Occipital lobe (tissue), 2 donors: ENCODE results near the gene WWOX. TPM values are rescaled to one million over a fixed set of nuclear protein-coding genes. Genes with fewer than 3 reads are reported as not detected.

Experiments
- DNase-seq: peaks from one replicate; lab custom pipeline; 2025; lab: John Stamatoyannopoulos, UW
- total RNA-seq: library from RNA; depleted of rRNA; stranded (reverse); fragments of >200 nt; gene quantifications from one replicate; pipeline ENCODE4 v1.2.3, GENCODE V29; 2014

WWOX gene
- total RNA-seq, 1 donor from 2014 or later, result 20.9 TPM

- DNase-seq, result no peak
These were observed 689.2 kb downstream of the WWOX start for GRCh38 chr16:78788696-78789095.

- no peak for DNase-seq
These were observed 690.1 kb downstream of the WWOX start for GRCh38 chr16:78789561-78789960.

- DNase-seq, result no peak
These were observed 691.6 kb downstream of the WWOX start for GRCh38 chr16:78791011-78791410.

- no peak for DNase-seq
These were observed 692.5 kb downstream of the WWOX start for GRCh38 chr16:78791926-78792325.

- DNase-seq, result no peak
These were observed 693.5 kb downstream of the WWOX start for GRCh38 chr16:78792952-78793351.

GRCh38 chr16:78794581-78795250 is 695.3 kb downstream of the WWOX start:
- no peak for DNase-seq

GRCh38 chr16:78795433-78795832 is 696.0 kb downstream of the WWOX start:
- DNase-seq, result no peak

GRCh38 chr16:78796221-78796866 is 696.9 kb downstream of the WWOX start:
- DNase-seq, result no peak

- DNase-seq, result no peak
These were observed 700.0 kb downstream of the WWOX start for GRCh38 chr16:78799429-78799828.

GRCh38 chr16:78800523-78800922 is 701.1 kb downstream of the WWOX start:
- no peak for DNase-seq

- no peak for DNase-seq
These were observed 704.7 kb downstream of the WWOX start for GRCh38 chr16:78804058-78804735.

- no peak for DNase-seq
These were observed 706.1 kb downstream of the WWOX start for GRCh38 chr16:78805556-78805955.

- DNase-seq, result no peak
These were observed 711.8 kb downstream of the WWOX start for GRCh38 chr16:78811247-78811646.

GRCh38 chr16:78812582-78812981 is 713.1 kb downstream of the WWOX start:
- DNase-seq, result no peak

- no peak for DNase-seq
These were observed 714.3 kb downstream of the WWOX start for GRCh38 chr16:78813661-78814311.

- no peak for DNase-seq
These were observed 716.3 kb downstream of the WWOX start for GRCh38 chr16:78815713-78816112.

GRCh38 chr16:78816499-78817195 is 717.2 kb downstream of the WWOX start:
- DNase-seq, result no peak

GRCh38 chr16:78817200-78817739 is 717.8 kb downstream of the WWOX start:
- no peak for DNase-seq

- DNase-seq, result no peak
These were observed 721.9 kb downstream of the WWOX start for GRCh38 chr16:78821335-78821734.

- no peak for DNase-seq
These were observed 723.1 kb downstream of the WWOX start for GRCh38 chr16:78822509-78822908.

GRCh38 chr16:78823027-78823426 is 723.6 kb downstream of the WWOX start:
- DNase-seq, result no peak
